Renal cortex interstitium (tissue), 11 donors: Measurements from ENCODE around the gene PRSS33. TPM values are rescaled to one million over a fixed set of nuclear protein-coding genes. Genes with fewer than 3 reads are reported as not detected.
A peak's percentile ranks its signal among the peaks of the same experiment; 100 is the strongest.

Experiments
- DNase-seq, 11 donors: peaks; one replicate each; pipeline ENCODE4 v3.0.0-alpha.2; 2013; ENCODE audit warnings: low read depth in 9 of 11, low spot score in 4 of 11; ENCODE audit errors: extremely low read depth in 1 of 11
- polyA plus RNA-seq, 3 donors: library from polyadenylated mRNA; unstranded; fragments of 120-200 nt; gene quantifications; one replicate each; pipeline ENCODE4 v1.2.1, GENCODE V29; 2013; ENCODE audit not compliant: insufficient read length in 3 of 3

The PRSS33 gene
- polyA plus RNA-seq, 3 donors, result 0.22 to 0.24 TPM; not detected in 1

DNA sequence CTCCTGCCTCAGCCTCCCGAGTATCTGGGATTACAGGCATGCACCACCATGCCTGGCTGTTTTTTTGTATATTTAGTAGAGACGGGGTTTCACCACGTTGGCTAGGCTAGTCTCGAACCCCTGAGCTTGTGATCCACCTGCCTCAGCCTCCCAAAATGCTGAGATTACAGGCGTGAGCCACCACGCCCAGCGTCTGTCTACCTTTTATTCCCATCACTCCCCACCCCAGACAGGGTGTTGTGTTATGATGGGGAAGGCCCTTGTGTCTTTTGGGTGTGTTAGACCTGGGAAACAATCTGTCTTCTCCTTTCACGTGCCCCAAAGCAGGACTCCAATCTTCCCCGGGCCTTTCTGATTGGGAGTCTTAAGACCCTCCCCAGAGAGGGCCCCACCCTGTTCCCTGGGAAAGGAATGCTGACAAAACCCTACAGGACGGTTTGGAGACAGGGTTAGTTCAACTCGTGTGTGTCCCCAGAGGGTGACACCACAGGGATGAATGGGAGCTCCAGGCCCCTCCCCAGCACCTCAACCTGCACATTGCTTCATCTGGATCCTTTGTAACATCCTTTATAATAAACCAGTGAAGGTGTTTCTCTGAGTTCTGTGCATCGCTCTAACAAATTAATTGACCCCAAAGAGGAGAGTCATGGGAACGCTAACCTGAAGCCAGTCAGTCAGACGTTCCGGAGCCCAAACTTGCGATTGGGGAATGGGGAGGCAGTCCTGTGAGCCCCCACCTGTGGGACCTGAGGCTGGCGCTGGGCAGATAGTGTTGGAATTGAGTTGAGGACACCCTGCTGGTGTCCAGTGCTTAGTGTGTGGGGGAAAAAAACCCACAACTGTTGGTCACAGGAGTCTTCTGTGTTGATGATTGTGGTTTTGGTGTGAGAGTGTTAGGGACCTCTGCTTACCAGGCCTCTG is 7.1 kb downstream of the PRSS33 start:
- no peak for DNase-seq

DNA sequence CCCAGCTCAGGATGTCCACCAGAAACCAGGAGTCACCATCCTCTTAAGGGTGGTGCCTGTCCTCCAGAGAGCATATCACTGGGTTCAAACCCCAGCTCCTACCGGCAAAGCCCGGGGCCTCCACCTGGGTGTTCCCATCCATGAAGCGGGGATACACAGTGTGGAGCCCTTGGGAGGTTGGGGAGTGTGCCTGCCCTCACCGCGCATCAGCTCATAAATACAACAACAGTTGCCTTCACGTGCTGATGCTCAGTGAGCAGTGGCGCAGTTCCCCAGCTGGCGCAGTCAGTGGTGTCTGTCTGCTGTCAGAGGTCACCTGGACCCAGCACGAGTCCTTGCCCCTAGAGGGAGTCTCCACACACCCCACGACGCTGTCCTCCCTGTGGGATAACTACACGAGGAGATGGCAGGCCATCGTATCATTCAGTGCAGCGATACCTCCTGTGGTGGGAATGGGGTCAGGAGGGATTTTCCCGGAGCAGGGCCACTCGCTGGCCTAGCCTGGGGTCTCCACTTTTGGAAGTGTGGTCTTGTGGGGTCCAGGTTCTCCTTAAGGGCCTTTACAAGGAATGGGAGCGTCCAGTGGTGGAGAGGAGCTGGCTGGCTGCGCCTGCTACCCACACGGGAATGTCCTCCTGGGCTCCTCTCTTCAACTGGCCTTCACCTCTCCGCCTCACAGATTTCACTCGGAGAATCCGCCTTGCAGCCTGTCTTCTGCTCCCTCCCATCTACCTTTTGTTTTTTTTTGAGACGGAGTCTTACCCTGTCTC is 8.0 kb downstream of the PRSS33 start:
- no peak for DNase-seq

DNA sequence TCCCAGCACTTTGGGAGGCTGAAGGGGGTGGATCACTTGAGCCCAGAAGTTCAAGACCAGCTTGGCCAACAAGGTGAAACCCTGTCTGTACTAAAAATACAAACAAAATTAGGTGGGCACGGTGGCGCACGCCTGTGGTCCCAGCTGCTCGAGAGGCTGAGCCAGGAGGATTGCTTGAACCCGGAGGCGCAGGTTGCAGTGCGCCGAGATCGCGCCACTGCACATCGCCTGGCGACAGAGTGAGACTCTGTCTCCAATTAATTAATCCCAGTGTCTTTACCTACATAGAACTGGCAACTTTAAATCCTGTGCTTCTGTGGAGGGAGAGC is 8.8 kb downstream of the PRSS33 start:
- no peak for DNase-seq

DNA sequence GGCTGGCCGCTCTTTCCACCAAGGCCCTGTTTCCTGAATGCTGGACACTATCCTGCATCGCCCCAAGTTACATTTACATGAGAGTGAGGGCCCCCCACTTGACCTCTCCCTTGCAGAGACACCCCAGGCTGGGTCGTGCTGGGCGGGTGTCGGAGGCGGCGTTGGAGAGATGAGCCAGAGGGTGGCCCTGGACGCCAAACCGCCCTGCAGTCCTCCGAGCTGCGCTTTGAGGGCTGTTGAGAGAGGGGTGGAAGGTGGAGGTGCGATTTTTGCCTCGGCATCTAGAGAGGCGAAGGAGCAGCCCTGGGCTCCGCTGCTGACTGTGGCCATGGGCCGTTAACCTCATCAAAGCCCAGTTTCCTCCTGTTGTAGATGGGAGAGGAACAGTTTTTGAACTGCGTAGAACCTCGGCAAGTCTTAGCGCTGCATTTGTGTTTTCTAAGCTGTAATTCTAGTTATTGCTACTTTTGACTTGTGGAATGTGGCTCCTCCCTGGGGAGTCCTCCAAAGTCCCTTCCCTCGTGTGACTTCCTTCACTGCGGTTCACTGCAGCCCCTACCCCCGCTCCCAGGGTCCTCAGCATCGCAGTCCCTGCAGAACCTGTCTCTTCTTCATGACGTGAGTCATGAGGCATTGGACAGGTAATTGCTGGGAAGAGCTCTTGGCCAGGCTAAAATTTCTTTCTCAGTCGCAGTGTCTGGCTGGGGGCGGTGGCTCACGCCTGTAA is 9.3 kb downstream of the PRSS33 start:
- peak in 6 of 11 donors; percentile 29 to 49 (median 36) for DNase-seq

DNA sequence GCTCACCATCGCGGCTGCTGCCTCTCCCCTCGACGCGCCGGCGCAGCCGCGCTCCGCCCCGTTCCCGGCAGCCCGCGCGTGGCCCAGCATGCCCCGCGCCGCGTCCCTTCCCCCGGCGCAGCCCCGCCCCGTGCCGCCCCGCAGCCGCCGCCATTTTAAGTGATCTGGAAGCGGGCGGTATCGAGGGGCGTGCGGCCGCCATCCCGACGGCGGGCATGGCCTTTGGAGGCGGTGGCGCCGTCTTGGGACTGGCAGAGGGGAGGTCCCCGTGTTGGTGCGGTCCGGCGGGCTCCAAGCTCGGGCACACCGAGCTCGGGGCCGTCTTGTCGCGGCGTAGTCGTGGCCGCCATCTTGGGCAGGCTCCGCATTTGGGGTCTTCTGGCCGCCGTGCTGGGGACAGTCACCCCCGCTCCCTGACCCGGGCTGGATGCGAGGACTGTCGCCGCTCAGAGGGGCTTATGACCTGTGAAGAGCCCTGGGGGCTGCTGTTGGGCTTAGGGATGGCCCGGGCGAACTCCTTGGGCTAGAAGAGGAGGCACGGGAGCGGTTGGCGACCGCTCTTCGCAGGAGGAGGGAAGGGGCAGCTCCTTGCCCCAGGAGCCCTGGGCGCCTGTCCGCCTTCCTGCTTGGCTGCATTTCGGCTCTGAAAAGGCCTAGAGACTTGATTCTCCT is 10.0 kb downstream of the PRSS33 start, which contains the start of gene ELOB:
TSS of gene ELOB (minus strand) at position 50 of the 672 bp plus-strand sequence. CDS start at position 9, 41 bp downstream.
- peak in 10 of 11 donors; percentile 72 to 88 (median 84) for DNase-seq

DNA sequence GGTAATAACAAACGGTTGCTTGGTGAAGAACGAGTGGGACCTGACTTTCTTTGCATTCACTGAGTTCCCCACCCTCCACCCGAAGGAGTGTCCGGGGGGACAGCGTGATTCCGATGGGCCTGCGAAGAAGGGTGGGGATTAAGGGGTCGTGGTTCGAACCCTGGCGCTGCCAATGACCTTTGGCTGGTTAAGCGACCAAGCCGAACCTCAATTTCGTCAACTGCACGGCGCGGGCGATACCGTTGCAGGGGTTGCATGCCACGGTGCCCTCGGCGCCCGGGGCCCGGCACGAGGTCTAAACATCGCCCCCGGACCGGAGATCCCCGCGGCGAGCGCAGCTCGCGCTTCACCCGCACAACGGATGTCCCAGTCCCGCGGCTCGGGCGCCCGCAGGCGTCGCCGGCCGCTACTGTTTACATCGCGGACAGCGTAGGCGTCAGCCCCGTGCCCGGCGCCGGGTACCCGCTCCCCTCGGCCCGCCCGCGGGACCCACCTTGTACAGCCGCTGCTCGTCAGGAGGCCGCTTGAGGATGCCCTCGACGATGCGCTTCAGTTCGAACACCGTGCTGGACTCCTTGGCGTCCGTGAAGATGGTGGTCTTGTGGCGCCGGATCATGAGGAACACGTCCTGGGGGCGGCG is 10.7 kb downstream of the PRSS33 start:
- no peak for DNase-seq

DNA sequence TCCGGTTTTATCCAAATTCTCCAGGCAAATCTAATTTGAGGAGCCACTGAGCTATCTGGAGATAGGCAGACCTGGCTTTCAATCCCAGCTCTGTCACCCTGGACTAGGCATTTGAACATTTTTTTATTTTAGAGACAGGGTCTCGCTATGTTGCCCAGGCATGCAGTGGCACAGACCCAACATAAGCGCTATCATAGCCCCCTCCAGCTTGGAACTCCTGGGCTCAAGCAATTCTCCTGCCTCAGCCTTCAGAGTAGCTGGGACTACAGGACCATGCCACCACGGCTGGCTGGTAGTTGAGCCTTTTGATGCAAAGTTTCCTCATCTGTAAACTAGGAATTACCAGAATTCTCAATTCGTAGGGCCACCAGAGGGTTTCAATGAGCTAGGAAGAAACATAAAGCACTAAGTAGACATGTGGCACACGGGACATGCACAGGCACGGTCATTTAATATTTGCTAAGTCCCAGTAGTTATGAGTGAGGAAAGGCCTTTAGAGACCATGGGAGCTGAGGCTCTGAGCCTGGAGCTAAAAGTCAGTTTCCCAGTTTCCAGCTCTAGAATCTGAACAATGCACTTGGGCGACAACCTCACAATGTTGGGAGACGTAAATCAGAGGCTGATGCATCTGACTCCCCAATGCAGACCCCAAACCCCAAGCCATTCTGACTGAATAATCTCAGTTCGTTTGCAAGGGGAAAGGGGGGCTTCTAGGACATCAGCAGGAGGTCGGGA is 11.4 kb downstream of the PRSS33 start:
- DNase-seq, result no peak

DNA sequence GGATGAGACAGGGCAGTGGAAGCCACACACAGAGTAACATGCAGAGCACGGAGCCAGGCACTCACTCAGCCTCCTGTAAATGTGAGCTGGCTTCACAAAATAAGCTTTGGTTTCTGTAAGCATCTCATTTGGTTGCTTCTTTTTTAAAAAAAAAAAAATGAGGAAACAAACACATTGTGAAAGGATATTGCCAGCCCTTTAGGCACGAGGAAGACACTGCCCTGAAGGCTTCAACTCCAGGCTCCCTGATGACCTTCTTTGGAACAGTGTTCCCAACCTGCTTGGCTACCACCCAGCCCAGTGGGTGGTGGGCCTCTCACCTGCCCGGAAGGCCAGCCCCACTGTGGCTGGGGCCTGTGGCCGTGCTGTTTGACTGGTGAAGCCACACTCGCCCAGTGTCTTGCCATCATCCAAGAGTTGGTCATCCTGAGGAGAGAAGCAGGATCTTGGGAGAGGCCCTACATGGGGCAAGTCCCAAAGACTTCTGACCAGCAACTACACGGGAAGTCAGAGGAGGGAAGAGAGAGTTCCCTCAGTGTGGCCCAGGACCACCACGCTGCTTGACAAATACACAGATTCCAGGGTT is 12.1 kb downstream of the PRSS33 start:
- no peak for DNase-seq

DNA sequence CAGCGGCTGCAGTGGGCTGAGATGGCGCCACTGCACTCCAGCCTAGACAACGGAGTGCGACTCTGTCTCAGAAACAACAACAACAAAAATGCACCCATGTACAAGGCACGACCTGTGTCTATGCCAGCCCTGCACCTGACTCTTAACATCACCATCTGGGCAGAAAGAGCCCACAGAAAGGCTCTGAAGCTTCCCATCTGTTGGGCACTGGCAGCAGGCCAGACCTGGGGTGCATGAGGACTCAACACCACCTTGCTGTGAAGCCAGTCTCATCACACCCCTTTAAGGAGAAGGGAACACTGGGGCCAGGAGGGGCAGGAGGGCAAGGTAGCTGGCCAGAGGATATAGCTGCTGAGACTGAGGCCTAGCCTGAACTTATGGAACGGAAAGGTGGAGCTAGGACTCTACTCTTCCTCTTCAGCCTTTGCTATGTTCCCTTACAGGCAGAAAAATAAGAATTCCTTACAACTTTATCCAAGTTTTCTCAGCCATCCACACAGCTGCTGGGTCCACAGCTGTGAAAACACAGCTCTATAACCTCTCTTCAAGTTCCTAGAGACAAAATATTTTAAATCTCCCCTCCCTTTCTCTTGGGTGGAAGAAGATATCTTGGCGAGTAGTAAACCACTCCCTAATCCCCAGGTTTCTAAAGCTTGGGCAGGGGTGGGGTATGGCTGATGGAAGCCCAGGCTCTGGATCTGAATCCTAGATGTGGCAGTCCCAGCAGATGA is 13.0 kb downstream of the PRSS33 start:
- no peak for DNase-seq

DNA sequence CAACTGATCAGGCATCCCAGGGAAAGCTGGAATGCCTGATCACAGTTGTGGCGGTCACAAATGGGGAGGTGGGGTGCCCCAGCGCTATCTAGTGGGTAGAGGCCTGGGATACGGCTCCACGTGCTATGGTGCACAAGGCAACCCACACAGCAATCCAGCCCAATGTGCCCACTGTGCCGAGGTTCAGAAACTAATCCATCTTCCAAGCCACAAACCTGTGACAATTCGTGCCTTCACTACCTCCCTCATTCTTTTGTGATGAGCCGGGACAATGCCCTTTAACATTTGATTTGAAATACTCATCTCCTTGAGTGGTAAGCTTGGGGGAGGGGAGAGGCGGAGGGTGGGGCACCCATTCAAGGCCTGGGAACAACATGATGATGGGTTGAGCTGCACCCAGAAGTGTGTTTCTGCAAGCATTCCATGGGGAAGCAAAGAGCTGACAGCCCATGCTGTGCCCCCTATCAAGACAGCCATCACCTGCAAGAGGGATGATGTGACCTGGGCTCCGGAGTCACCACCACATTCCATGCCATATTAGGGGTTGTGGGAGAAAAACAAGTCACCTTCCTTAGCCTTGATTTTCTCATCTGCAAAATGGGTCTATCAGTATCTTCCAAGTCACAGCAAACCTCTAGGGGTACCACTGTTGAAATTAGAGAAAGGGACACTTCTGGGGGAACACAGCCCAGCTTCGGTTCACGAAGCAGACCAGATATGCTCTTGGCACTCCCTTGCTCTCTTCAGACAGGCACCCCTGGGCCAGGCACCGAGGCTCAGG is 14.0 kb downstream of the PRSS33 start:
- no peak for DNase-seq

DNA sequence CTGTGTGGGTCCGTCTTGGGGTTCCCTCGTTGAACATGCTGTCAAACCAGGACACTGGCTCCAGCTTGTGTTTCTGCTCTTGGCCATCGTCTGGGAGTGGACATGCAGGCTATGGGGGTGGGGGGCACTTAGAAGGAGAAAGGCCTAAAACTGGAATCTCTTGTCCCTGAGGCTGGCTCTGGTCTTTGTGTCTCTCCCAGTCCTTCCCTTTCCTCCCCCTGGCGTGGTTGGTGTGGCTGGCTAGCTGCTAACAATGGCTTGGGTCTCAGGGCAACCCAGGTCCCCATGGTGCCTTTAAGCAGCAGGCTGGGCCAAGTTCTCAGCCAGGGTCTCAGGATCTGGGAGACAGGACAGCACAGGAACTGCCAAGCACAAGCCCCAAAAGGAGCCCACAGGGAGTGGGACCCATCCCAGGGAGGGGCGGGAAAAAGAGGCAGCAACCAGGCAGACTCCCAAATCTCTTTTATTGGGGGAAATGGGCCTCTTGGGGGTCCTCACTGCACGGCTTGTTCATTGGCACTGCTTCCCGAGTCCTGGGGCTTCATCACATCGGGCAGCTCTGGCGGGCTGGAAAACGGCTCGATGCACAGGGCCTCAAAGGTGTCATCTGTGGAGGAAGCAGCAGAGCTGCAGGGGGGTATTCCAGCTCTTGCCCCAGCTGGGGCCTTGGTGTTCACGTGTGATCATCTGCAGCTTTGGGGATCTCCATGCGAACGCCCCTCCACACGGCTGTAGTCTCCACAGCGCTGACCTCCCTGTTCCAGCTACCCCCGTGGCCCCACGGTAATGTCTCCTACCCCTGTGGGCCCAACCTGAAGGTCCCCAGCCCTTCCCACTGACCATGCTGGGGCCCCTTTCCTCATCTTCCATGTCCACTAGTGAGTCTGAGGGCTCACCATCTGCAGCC is 15.6 kb downstream of the PRSS33 start:
- no peak for DNase-seq

DNA sequence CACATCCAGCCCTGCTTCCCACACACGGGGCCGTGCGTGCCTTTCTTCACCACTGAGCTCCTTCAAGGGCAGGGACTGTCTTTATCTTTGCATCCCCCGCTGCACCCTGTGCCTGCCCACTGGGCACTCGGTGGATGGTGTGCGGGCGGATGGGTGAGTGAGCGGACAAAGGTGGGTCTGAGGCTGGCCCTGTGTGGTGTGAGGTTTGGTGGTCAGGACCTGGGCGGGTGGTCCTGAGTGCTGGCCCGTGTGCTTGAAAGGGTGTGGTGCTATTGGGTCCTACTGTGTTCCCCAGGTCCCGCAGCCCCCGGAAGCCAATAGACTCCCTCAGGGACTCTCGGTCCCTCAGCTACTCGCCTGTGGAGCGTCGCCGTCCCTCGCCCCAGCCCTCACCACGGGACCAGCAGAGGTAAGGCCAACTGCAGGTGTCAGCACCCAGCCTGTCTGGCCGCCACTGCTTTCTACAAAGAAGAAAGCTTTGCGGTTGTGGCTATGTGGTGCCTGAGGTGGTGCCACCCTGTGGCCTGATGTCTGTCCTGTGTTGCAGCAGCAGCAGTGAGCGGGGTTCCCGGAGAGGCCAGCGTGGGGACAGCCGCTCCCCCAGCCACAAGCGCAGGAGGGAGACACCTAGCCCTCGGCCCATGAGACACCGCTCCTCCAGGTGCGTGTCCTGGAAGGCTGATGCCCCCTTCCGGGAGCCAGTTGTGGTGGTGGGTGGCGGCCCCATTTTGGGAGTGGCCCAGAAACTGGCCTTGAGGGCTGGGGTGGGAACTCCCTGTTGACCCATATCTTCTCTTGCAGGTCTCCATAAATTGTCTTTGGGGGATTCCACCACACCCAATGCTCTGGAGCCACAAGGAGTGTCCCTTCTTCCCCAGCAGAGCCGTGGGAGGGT is 17.1 kb downstream of the PRSS33 start:
- DNase-seq, result no peak

DNA sequence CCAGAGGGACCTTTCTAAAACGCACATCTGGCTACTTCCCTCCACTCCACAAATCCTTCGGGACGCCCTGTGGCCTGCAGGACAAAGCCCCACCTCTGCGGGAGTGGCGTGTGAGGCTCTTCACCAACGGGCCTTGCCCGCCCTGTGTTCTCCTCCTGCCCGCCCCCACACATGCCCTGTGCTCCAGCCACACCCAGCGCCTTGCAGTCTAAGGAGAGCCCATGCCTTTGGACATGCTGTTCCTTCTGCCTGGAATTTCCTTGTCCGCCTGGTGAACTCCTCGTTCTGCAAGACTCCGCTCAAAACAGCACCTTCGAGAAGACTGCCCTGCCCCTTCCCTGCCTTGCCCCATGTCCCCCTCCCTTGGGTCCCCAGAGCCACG is 17.7 kb downstream of the PRSS33 start:
- DNase-seq, result no peak

DNA sequence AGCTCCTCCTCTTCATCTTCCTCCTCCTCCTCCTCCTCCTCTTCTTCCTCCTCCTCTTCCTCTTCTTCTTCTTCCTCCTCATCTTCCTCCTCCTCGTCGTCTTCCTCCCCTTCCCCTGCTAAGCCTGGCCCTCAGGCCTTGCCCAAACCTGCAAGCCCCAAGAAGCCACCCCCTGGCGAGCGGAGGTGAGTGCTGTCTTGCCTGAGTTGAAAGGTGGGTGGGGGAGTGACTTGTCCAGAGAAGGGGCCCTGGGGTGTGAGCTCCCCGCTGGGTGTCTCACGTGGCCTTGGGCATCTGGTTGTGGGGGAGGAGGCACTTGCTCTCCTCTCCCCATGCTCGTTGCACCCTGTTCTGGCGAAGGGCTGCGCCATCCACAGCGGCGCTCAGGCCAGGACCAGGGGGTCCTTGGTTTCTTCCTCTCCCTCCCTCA is 18.2 kb downstream of the PRSS33 start:
- no peak for DNase-seq
